Mucosa of descending colon (tissue), 3 donors: ENCODE results near the gene C20orf144. TPM values are rescaled to one million over a fixed set of nuclear protein-coding genes. Genes with fewer than 3 reads are reported as not detected.

Experiments
- ATAC-seq: fragments of 200-7000 bp; cut with Tn5 transposase; one replicate; pipeline ENCODE4 v1.9.1; 2020; ENCODE audit warnings: mild to moderate bottlenecking, moderate library complexity
- DNase-seq, 3 donors: peaks; one replicate each; pipeline ENCODE4 v3.0.0-alpha.2; 2020
- H3K36me3 ChIP-seq: fragments of 200-600 bp; one replicate; pipeline ENCODE4 v1.8.0; 2021; ENCODE audit warnings: low read depth, mild to moderate bottlenecking
- H3K4me1 ChIP-seq: fragments of 200-600 bp; one replicate; pipeline ENCODE4 v1.8.0; 2021; ENCODE audit warnings: low read depth, mild to moderate bottlenecking
- H3K4me3 ChIP-seq: fragments of 200-600 bp; one replicate; pipeline ENCODE4 v1.8.0; 2021; ENCODE audit warnings: mild to moderate bottlenecking
- H3K9me3 ChIP-seq: fragments of 200-600 bp; one replicate; pipeline ENCODE4 v1.8.0; 2021; ENCODE audit warnings: mild to moderate bottlenecking
- intact Hi-C, 2 donors: fragments of 100-400 bp; cut with DNase I in 1 of 2; cut with micrococcal nuclease in 1 of 2; formaldehyde crosslinking; loops; one replicate each; pipeline versions ENCODE4 v1.11.0 to v1.11.1; 2022; cut with DNase I, micrococcal nuclease
- total RNA-seq, 3 donors: library from RNA; stranded (reverse); fragmentation: NEBNext Ultra II Directional in 2 of 3; extraction: Animal tissue kit (Norgen Biotek cat#: 25700) in 2 of 3; gene quantifications; one replicate each; pipeline versions ENCODE4 v1.2.1 to v1.2.4, GENCODE V29; 2021 to 2023
- TF ChIP-seq, protein P1 (sequence below): fragments of 200-600 bp; IDR thresholded peaks from one replicate; pipeline ENCODE4 v1.8.0; 2022; ENCODE audit warnings: antibody characterized with exemption, mild to moderate bottlenecking
- donor health status: DM: no; HTN: no; CAD: no; lungs with moderate emphysema.
- donor health status: DM: no; HTN: no; CAD: no.
- donor health status: DM: no; HTN: yes; CAD: no.

C20orf144 gene
- total RNA-seq, 3 donors from 2014 or later, result 0.24 TPM; not detected in 2

DNA sequence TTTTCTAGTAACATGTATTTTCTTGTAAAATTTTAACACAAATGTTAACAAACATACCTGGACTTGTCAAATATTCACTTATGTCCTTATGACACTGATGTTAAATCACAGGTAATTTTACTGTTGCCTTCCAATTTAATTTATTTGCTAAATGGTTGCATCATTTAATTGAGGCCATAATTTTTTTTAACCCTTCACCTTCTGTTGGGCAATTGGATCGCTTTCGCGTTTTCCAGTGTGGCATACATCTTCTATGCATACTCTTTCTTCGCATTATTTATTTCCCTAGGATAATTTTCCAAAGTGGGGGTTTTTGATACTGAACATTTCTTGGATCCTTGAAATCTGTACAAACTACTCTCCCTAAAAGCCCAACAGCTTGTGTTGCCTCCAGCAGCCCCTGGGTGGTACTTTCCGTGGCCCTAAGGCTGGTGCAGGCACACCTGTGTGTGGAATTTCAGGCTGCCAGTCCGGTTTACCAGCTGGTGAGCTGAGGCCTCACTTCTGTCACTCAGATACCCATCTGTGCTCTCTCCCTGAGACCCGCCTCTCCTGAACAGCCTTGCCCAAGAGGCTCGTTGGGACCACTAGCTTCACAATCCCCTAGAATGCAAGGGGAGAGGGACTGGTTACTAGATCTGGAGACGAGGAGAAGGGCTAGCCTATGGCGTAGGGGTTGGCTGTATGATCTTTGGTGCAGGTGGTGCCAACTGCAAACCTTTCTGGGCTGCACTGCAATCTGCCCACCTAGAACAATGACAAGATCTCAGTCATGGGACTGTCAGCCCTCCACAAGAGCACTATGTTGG, 11.2 kb upstream of the C20orf144 start:
- Histone ChIP-seq H3K36me3 (no peaks in the 10 kb centered on the region), H3K4me1 (peaks cover 50% of the 10 kb centered on the region), H3K4me3 (no peak overlapping the region), H3K9me3 (no peaks in the 10 kb centered on the region)
- intact Hi-C loops, result loop anchor here (10.0 kb wide), 1 partner anchor 186 kb away; no protein-coding TSS in a partner anchor
- ATAC-seq, result peak; percentile 47
- TF ChIP-seq, protein P1, sequence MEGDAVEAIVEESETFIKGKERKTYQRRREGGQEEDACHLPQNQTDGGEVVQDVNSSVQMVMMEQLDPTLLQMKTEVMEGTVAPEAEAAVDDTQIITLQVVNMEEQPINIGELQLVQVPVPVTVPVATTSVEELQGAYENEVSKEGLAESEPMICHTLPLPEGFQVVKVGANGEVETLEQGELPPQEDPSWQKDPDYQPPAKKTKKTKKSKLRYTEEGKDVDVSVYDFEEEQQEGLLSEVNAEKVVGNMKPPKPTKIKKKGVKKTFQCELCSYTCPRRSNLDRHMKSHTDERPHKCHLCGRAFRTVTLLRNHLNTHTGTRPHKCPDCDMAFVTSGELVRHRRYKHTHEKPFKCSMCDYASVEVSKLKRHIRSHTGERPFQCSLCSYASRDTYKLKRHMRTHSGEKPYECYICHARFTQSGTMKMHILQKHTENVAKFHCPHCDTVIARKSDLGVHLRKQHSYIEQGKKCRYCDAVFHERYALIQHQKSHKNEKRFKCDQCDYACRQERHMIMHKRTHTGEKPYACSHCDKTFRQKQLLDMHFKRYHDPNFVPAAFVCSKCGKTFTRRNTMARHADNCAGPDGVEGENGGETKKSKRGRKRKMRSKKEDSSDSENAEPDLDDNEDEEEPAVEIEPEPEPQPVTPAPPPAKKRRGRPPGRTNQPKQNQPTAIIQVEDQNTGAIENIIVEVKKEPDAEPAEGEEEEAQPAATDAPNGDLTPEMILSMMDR, result no peak
- peak; percentile 55 to 71 (median 61) for DNase-seq

DNA sequence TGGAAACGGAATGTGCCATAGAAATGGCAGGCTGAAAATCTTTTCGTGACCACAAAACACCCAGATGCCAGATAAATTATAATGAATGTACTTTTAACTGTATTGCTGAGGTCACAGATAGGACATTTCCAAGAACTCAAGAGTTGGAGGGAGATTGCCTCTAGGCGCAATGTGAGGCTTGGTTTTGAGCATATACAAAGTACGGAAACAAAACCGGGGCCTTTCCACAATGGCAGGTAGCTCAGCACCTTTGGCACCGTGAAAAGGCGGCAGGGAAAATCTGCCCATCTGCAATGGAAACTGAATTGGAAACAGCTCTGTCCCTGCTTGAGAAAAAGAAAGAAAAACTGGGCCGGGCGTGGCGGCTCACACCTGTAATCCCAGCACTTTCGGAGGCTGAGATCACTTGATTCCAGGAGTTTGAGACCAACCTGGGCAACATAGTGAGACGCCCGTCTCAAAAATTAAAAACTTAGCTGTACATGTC, 10.5 kb upstream of the C20orf144 start:
- ATAC-seq (no peak), DNase-seq (peak in 1 of 3 donors; percentile 32)
- Histone ChIP-seq H3K9me3 (no peaks in the 10 kb centered on the region), H3K4me1 (peaks cover 50% of the 10 kb centered on the region), H3K36me3 (no peaks in the 10 kb centered on the region), H3K4me3 (no peak overlapping the region)
- intact Hi-C loops, result loop anchor here (10.0 kb wide), 1 partner anchor 187 kb away; no protein-coding TSS in a partner anchor
- TF ChIP-seq, protein P1, result no peak

DNA sequence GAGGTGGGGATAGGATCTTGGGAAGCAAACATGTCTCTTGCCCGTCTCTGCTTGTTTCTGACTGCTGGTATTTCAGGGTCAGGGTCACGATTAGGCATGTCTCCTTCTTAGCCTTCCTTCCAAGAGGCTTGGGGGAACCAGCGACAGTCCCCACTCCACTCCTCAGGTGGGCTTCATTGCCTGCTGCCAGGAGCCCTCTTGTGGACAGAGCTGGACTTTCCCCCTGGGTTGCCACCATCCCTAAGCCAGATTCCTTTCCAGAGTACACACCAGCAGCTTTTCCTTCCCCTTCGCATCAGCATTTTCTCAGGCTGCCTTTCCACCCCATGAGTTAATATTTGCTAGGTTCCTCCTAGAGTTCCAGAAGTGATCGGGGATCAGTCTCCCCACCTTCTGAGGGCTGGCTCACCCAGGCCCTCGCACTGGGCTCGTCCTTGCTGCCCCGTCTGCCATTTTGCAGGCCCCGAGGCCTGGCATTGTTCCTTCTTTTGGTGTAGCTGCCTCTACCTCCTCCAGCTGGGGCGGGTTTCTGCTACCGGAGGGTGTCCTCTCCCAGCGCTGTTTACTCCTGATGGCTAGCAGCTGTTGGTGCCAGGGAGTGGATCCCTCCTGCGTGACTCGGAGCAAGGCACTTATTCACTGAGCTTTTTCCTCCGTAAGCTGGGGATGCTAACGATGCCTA, 8.8 kb upstream of the C20orf144 start:
- no peak overlapping the region for H3K4me3 ChIP-seq
- peaks cover 45% of the 10 kb centered on the region for H3K4me1 ChIP-seq
- ATAC-seq (peak; percentile 51), DNase-seq (peak in 2 of 3 donors; percentile 71 to 76)
- intact Hi-C loops, result loop anchor here (10.0 kb wide), 1 partner anchor 189 kb away; no protein-coding TSS in a partner anchor
- no peaks in the 10 kb centered on the region for H3K36me3 ChIP-seq
- no peaks in the 10 kb centered on the region for H3K9me3 ChIP-seq
- TF ChIP-seq, protein P1, result no peak

DNA sequence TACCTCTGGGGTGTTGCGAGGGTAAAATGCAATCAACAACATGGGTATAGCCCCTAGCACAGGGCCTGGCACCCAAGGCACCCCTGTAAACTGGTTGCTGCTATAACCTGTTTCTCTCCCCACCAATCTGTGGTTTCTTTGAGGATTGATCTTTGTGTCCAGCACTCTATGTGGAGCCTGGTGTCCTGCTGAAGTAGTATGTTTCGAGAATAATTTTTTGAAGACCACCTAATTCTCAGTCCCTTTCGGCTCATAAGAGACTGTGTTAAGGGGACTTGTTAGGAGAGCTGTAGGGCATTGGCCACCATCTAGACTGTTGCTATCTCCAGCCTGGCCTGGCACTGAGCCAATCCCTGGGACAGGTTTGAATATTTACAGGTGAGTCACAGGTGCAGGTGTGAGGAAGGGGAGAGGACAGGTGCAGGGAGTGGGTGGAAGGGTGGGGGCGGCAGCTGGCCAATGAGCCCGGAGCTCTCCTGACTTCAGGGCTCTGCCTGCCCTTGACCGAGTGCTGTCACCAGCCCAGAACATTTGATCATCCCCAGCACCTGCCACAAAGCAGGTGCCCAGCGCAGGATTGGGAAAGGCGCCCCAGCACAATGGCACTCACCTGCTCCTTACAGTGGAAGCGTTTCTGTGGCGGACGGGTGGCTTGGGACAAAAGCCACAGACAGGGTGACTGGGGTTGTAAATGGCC, 8.1 kb upstream of the C20orf144 start:
- ATAC-seq, result peak; percentile 84
- Histone ChIP-seq H3K36me3 (no peaks in the 10 kb centered on the region), H3K4me1 (peaks cover 45% of the 10 kb centered on the region), H3K9me3 (no peaks in the 10 kb centered on the region), H3K4me3 (no peak overlapping the region)
- peak; percentile 87 to 90 (median 88) for DNase-seq
- intact Hi-C loops, result loop anchor here (10.0 kb wide), 1 partner anchor 189 kb away; no protein-coding TSS in a partner anchor
- TF ChIP-seq, protein P1, result no peak

DNA sequence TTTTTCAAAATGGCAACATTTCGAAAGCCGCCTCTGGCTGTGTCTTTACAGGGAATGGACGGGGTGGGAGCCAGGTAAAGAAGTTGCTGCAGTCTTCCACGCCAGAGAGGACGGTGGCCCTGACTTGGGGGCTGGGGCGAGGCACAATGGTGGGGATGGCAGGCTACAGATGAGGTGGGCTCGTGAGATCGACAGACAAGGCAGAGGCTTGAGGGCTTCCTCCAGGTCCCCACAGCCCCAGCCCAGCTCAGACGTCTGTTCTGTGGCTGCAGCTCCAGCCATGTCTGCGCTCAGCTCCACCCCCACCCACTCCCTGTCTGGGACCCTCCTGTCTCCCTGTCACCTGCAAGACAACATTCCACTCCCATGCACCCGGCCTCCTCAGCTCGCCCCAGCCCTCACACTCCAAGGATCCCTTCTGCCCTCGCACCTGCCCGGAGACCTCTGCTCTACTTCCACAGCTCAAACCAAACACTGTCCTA, 7.4 kb upstream of the C20orf144 start:
- intact Hi-C loops, result loop anchor here (10.0 kb wide), 1 partner anchor 190 kb away; no protein-coding TSS in a partner anchor
- TF ChIP-seq, protein P1, result no peak
- H3K4me1 ChIP-seq, result peaks cover 39% of the 10 kb centered on the region
- ATAC-seq, result no peak
- no peaks in the 10 kb centered on the region for H3K9me3 ChIP-seq
- no peaks in the 10 kb centered on the region for H3K36me3 ChIP-seq
- no peak overlapping the region for H3K4me3 ChIP-seq
- DNase-seq, result no peak
